Calu3 (cell line): ENCODE results near the gene NCCRP1. TPM values are rescaled to one million over a fixed set of nuclear protein-coding genes. Genes with fewer than 3 reads are reported as not detected.

Source experiments
- BruUV-seq: library from RNA; stranded (reverse); fragments of 400-500 nt; replicated peaks from 2 replicates; lab custom pipeline; 2021; lab: Mats Ljungman, UMichigan
- CTCF ChIA-PET: fragments of 300-600 bp; sonication (Branson Sonifier 250); formaldehyde crosslinking; loops from one replicate; lab custom pipeline; 2022; ENCODE audit warnings: antibody characterized with exemption; lab: Charles Lee
- DNase-seq: peaks from one replicate; pipeline ENCODE4 v3.0.0; 2022
- H3K27ac Mint-ChIP-seq: one replicate; pipeline ENCODE4 v1.8.0; 2022; ENCODE audit warnings: mixed read lengths; ENCODE audit not compliant: unreplicated experiment
- H3K27me3 Mint-ChIP-seq: one replicate; pipeline ENCODE4 v1.8.0; 2022; ENCODE audit warnings: mixed read lengths; ENCODE audit not compliant: unreplicated experiment
- H3K36me3 Mint-ChIP-seq: one replicate; pipeline ENCODE4 v1.8.0; 2022; ENCODE audit warnings: mild to moderate bottlenecking, moderate library complexity, mixed read lengths; ENCODE audit not compliant: insufficient read depth, unreplicated experiment
- H3K4me1 Mint-ChIP-seq: one replicate; pipeline ENCODE4 v1.8.0; 2022; ENCODE audit warnings: mild to moderate bottlenecking, low read depth, mixed read lengths; ENCODE audit not compliant: unreplicated experiment
- H3K4me3 Mint-ChIP-seq: one replicate; pipeline ENCODE4 v1.8.0; 2022; ENCODE audit warnings: mild to moderate bottlenecking, low read depth, moderate library complexity, mixed read lengths; ENCODE audit not compliant: unreplicated experiment
- H3K9me3 Mint-ChIP-seq: one replicate; pipeline ENCODE4 v1.8.0; 2022; ENCODE audit warnings: low read depth, mixed read lengths; ENCODE audit not compliant: unreplicated experiment
- intact Hi-C: fragments of 100-400 bp; cut with micrococcal nuclease; formaldehyde crosslinking; loops from one replicate; pipeline ENCODE4 v1.10.0; 2022; ENCODE audit not compliant: unreplicated experiment
- total RNA-seq: library from RNA; stranded (reverse); gene quantifications from 2 replicates; pipeline ENCODE4 v1.2.3, GENCODE V29; 2022
- TF ChIP-seq, protein P1 (sequence below): fragments of 200-600 bp; IDR thresholded peaks from one replicate; pipeline ENCODE4 v1.8.0; 2022; ENCODE audit warnings: antibody characterized with exemption; ENCODE audit not compliant: unreplicated experiment

NCCRP1 gene
- total RNA-seq, 1 experiment from 2014 or later = 2.0 TPM

GRCh38 chr19:39172700-39173501 is 23.9 kb upstream of the NCCRP1 start:
- Mint-ChIP-seq H3K4me3 (no peak overlapping the region), H3K9me3 (no peaks in the 10 kb centered on the region), H3K27ac (no peak overlapping the region), H3K27me3 (no peaks in the 10 kb centered on the region), H3K36me3 (peaks cover 53% of the 10 kb centered on the region), H3K4me1 (peaks cover 14% of the 10 kb centered on the region)
- CTCF ChIA-PET = no interaction called here
- TF ChIP-seq, protein P1, sequence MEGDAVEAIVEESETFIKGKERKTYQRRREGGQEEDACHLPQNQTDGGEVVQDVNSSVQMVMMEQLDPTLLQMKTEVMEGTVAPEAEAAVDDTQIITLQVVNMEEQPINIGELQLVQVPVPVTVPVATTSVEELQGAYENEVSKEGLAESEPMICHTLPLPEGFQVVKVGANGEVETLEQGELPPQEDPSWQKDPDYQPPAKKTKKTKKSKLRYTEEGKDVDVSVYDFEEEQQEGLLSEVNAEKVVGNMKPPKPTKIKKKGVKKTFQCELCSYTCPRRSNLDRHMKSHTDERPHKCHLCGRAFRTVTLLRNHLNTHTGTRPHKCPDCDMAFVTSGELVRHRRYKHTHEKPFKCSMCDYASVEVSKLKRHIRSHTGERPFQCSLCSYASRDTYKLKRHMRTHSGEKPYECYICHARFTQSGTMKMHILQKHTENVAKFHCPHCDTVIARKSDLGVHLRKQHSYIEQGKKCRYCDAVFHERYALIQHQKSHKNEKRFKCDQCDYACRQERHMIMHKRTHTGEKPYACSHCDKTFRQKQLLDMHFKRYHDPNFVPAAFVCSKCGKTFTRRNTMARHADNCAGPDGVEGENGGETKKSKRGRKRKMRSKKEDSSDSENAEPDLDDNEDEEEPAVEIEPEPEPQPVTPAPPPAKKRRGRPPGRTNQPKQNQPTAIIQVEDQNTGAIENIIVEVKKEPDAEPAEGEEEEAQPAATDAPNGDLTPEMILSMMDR = no peak
- BruUV-seq = TSS peak; percentile 56
- intact Hi-C loops = no loop called here
- no peak for DNase-seq

DNA sequence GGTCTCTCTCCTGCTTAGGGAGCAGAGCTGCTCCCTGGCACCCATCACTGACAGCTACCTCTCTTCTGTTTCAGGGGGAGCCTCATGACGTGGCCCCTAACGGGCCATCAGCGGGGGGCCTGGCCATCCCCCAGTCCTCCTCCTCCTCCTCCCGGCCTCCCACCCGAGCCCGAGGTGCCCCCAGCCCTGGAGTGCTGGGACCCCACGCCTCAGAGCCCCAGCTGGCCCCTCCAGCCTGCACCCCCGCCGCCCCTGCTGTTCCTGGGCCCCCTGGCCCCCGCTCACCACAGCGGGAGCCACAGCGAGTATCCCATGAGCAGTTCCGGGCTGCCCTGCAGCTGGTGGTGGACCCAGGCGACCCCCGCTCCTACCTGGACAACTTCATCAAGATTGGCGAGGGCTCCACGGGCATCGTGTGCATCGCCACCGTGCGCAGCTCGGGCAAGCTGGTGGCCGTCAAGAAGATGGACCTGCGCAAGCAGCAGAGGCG is 23.2 kb upstream of the NCCRP1 start:
- intact Hi-C loops = no loop called here
- no peak for DNase-seq
- Mint-ChIP-seq H3K27ac (no peak overlapping the region), H3K4me3 (no peak overlapping the region), H3K36me3 (peaks cover 55% of the 10 kb centered on the region), H3K27me3 (no peaks in the 10 kb centered on the region), H3K4me1 (peaks cover 8% of the 10 kb centered on the region), H3K9me3 (no peaks in the 10 kb centered on the region)
- TF ChIP-seq, protein P1 = no peak
- CTCF ChIA-PET = no interaction called here
- BruUV-seq = no TSS peak

GRCh38 chr19:39174142-39174541 is 22.6 kb upstream of the NCCRP1 start:
- H3K9me3 Mint-ChIP-seq = no peaks in the 10 kb centered on the region
- H3K4me3 Mint-ChIP-seq = no peak overlapping the region
- peaks cover 2% of the 10 kb centered on the region for H3K4me1 Mint-ChIP-seq
- H3K27me3 Mint-ChIP-seq = no peaks in the 10 kb centered on the region
- DNase-seq = no peak
- CTCF ChIA-PET = no interaction called here
- TF ChIP-seq, protein P1 = no peak
- H3K27ac Mint-ChIP-seq = peak overlapping the region; percentile 40
- intact Hi-C loops = no loop called here
- no TSS peak for BruUV-seq
- peaks cover 55% of the 10 kb centered on the region for H3K36me3 Mint-ChIP-seq

- no peaks in the 10 kb centered on the region for H3K27me3 Mint-ChIP-seq
- TF ChIP-seq, protein P1 = no peak
- no peaks in the 10 kb centered on the region for H3K9me3 Mint-ChIP-seq
- no peak overlapping the region for H3K4me3 Mint-ChIP-seq
- CTCF ChIA-PET = interaction anchor here (0.6 kb wide), 1 partner anchor 112 kb away, joined by 5 read pairs; no protein-coding TSS in a partner anchor
- DNase-seq = no peak
- intact Hi-C loops = no loop called here
- no TSS peak for BruUV-seq
- no peaks in the 10 kb centered on the region for H3K4me1 Mint-ChIP-seq
- peak overlapping the region; percentile 40 for H3K27ac Mint-ChIP-seq
- peaks cover 56% of the 10 kb centered on the region for H3K36me3 Mint-ChIP-seq
Measured at GRCh38 chr19:39174558-39175544, 21.9 kb upstream of the NCCRP1 start.
